HG03521 (cell line): ENCODE measurements around the gene AKR1D1.
"Not testable (repeated sequence)": the region's sequence is repeated elsewhere in the genome, so short reads cannot be mapped to it uniquely, and the experiment has no call there.

Experiments
- ATAC-seq: cut with Tn5 transposase; IDR thresholded peaks from one replicate; pipeline ENCODE4 v1.9.1; 2021; ENCODE audit warnings: mild to moderate bottlenecking, moderate library complexity; ENCODE audit not compliant: unreplicated experiment

The AKR1D1 gene, protein sequence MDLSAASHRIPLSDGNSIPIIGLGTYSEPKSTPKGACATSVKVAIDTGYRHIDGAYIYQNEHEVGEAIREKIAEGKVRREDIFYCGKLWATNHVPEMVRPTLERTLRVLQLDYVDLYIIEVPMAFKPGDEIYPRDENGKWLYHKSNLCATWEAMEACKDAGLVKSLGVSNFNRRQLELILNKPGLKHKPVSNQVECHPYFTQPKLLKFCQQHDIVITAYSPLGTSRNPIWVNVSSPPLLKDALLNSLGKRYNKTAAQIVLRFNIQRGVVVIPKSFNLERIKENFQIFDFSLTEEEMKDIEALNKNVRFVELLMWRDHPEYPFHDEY

DNA sequence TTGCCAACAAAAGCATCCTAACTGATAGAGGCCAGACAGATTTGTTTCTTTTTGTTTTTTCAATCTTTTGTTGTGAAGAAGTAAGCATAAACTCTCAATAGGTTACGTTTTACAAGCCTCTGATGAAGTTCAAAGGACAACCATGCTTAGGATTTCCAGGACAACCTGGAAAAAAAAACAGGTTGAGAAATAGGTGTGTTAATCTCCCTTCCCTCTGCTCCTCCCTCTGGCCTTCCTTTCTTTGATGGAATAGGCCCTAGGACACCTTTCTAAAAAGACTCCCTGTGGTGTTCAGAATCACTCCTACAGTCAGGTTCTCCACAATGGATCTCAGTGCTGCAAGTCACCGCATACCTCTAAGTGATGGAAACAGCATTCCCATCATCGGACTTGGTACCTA, at the start of gene AKR1D1:
Gene AKR1D1, plus strand, starts transcription at position 264 of the 400 bp plus-strand sequence. Its CDS starts 60 bp downstream, at position 324.
- ATAC-seq, result no peak

DNA sequence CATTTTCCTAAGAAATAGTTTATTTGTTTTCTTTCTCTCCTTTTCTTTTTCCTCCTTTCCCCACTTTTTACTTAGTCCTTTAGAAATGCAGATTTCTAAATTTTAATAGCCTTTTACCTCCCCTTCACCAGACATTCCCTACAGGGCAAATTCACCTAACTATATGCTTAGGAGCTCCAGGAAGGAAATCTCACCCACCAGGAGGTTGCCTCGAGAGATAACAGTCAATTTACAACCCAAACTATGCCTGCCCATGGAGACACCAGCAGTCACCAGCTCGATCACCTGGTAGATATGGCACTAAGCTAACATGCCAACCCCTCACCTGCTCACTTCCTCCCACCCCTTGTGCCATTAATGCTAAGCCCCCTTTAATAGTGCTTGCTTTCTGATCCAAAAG, 49.2 kb upstream of the AKR1D1 start:
- ATAC-seq, result no peak

DNA sequence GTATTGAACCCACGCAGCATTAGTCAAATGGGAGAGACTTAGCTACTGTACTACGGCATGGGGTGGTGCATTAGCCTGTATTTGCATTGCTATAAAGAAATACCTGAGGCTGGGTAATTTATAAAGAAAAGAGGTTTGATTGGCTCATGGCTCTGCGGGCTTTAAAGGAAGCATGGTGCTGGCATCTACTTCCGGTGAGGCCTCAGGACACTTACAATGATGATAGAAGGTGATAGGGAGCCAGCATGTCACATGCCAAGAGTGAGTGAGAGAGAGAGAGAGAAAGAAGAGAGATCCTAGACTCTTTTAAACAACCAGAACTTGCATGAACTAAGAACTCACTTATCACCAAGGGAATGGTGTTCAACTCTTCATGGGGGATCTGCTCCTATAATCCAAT, 47.1 kb upstream of the AKR1D1 start:
- no peak for ATAC-seq

DNA sequence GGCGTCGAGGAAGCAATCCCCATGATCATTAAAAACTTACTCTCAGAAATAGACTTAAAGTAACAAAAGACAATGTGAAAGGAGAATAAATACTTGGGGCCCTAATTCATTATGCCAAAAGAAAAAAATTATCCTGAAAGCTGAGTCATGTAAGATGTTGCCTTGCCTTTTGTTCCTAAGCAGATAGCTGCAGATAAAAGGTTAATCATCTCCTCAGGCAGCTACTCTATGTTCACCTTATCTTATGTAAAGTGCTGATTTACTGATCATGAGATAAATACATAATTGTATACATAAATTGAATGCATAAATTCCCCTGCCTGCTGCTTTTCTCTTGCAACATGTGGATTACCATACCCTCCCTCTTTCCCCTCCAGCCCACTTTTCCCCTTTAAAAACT, 46.3 kb upstream of the AKR1D1 start:
- no peak for ATAC-seq

DNA sequence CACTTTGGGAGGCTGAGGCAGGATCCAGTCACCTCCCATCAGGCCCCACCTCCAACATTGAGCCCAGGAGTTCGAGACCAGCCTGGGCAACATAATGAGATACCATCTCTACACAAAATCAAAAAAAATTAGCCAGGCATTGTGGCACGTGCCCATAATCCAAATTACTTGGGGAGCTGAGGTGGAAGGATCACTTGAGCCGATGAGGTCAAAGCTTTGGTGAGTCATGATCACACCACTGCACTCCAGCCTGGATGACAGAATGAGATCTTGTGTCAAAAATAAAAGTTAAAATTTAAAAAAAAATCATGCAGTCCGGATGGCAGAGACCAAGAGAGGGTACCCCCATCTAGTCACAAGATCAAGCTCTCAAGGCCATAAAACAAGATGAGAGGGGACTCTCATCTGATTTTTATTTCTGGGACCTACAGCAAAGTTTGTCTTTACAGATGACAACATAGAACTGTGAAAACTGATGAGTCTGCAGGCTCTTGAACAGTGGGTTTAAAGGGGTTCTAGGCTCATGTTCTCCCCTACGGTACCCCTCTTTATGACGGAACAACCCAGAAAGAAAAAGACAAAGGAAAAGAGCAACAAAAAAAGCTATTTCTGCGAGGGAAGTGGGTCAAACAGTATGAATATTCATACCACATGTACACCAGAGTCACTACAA, 45.4 kb upstream of the AKR1D1 start:
- ATAC-seq, result no peak

DNA sequence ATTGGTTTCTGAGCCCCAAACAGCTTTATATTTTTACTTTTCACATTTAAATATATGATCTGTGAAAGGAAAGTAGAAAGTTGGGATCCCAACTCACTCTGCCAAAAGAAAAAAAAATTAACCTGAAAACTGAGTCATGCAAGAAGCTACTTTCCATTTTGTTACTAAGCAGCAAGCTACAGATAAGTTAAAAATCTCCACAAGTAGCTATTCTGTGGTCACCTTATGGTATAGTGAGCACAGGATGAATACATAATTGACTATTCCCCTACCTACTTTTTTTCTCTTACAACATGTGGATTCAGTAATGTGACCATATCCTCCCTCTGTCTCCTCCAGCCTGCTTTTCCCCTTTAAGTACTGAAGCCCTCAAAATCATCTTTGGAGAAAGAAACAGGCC, 44.1 kb upstream of the AKR1D1 start:
- no peak for ATAC-seq

DNA sequence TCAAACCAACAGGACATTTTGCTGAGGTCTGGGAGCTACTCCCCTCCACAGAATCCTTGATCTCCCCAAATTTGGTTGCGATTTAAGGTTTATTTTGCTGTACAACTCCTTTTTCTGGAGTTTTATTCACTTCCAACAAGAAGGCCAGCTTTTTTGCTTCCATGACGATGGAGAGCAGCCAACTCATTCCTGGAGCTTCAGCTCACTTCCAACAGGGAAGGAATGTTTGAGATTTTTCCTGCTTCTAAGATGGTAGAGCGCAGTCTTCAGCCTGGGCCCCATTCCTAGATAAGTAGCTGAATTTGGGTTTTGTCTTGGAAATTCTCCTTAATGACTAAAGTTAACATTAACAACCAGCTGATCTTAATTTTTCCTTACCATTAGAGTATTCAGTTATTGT, 43.5 kb upstream of the AKR1D1 start:
- ATAC-seq, result no peak

DNA sequence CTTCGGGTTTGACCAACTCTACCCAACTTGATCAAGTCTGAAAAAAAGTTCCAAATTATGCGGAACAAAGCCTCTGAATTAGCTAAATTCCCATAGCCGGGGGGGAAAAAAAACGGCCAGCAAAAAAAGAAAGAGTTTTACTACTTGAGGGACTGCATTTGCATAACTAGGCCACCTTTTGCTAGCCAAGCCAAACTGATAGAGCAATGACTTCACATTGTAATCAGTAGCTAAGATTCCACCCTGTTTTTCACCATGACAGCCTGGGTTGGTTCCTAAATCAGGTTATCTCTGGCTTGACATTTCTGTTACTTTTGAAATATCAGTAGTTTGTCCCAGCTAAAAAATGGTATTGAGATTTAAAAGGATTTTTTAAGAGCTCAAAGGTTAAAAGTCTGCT, 43.0 kb upstream of the AKR1D1 start:
- ATAC-seq, result no peak

DNA sequence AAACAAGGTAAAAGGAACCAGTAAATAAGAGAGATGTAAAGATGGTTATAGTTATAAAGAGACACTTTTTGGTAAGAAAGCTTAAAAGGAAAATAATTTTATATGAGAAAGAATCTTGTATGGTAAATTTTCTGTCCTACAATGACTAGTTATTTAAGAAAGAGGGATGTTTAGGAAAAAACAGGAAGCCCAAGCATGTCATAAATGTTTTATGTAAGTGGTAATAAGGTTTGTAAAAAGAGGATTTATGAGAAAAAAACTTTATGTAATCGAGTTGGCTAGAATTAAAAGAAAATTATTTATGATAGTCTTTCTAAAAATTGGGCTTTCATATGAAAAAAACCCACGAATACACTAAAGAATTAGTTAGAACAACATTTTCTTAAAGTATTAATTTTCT, 40.1 kb upstream of the AKR1D1 start:
- ATAC-seq, result no peak

DNA sequence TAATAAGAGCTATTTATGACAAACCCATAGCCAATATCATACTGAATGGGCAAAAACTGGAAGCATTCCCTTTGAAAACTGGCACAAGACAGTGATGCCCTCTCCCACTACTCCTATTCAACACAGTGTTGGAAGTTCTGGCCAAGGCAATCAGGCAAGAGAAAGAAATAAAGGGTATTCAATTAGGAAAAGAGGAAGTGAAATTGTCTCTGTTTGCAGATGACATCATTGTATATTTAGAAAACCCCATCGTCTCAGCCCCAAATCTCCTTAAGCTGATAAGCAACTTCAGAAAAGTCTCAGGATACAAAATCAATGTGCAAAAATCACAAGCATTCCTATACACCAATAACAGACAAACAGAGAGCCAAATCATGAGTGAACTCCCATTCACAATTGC, 36.2 kb upstream of the AKR1D1 start:
- ATAC-seq, result not testable (repeated sequence)

DNA sequence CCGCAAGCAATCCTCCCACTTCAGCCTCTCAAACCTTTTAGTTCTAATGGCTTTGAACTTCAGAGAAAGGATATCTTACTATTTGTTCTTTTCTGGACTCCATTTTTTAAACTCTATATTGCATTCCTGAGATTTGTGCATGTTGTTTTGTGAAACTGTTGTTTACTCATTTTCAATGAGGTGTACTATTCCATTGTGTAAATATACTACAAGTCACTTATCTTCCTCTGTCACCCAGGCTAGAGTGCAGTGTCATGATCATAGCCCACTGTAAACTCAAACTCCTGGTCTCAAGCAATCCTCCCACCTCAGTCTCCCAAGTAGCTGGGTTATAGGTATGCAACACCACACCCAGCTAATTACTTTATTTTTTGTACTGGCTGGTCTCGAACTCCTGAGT, 31.4 kb upstream of the AKR1D1 start:
- ATAC-seq, result no peak

DNA sequence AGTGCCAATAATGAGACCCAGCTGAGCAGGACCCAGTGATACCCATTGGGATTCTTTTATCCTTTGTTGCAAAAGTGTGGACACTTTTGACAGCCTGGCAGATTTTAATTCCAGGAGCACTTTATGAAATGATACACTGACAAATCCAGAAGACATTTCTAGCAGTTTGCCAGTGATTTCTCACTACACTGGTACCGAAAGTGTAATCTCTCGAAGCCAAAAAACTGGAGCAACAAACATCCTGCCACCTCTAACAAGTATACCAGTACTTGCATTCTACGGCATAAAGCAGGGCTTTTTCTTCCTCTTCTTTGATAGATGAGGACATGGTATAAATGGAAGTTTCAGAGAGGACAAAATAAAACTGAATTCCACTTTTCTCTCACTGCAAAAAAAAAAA, 28.4 kb upstream of the AKR1D1 start:
- no peak for ATAC-seq

DNA sequence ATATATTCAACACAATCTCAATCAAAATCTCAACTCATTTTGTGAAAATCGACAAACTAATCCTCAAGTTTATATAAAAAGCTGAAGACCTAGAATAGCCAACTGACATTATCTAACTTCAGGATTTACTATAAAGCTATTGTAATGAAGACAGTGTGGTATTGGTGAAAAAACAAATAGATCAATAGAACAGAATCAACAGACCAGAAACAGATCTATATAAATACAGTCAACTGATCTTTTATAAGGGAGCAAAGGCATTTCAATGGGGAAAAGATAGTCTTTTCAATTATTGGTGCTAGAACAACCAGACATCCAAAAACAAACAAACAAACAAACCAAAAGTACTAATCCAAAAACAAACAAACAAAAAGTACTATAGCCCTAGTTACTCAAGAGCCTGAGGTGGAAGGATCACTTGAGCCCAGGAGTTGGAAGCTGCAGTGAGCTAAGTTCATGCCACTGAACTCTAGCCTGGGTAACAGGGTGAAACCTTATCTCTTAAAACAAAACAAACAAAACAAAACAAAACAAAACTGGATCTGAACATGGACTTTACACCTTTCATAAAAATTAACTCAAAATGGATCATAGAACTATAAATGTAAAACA, 26.6 kb upstream of the AKR1D1 start:
- ATAC-seq, result no peak

DNA sequence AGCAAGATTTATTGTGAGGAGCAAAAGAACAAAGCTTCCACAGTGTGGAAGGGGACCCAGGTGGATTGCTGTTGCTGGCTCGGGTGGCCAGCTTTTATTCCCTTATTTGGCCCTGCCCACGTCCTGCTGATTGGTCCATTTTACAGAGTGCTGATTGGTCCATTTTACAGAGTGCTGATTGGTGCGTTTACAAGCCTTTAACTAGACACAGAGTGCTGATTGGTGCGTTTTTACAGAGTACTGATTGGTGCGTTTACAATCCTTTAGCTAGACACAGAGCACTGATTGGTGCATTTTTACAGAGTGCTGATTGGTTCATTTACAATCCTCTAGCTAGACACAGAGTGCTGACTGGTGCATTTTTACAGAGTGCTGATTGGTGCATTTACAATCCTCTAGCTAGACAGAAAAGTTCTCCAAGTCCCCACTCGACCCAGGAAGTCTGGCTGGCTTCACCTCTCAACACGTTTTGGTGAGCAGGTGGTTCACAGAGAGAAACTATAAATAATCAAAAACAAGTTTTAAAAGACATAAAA, 24.5 kb upstream of the AKR1D1 start:
- not testable (repeated sequence) for ATAC-seq

DNA sequence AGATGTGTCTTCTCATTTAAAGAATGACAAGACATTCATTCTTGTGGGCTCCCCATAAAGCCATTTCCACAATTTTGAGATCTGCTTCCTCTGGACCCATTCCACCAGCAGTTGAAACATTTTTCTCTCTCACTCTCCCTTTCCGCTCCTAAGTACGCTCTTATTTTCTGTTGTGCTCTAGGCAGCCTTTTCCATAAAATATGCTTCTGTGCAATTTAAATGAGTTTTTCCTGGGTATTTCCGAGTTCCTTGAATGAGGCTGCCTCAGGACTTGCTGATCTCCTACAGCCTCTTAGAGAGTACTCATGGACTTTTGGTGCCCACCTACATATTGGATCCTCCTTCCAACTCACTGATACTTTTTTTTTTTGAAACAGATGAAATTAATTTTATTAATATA, 23.6 kb upstream of the AKR1D1 start:
- ATAC-seq, result no peak

DNA sequence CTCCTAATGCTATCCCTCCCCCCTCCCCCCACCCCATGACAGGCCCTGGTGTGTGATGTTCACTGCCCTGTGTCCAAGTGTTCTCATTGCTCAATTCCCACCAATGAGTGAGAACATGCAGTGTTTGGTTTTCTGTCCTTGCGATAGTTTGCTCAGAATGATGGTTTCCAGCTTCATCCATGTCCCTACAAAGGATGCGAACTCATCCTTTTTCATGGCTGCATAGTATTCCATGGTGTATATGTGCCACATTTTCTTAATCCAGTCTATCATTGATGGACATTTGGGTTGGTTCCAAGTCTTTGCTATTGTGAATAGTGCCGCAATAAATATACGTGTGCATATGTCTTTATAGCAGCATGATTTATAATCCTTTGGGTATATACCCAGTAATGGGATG, 20.6 kb upstream of the AKR1D1 start:
- ATAC-seq, result not testable (repeated sequence)

DNA sequence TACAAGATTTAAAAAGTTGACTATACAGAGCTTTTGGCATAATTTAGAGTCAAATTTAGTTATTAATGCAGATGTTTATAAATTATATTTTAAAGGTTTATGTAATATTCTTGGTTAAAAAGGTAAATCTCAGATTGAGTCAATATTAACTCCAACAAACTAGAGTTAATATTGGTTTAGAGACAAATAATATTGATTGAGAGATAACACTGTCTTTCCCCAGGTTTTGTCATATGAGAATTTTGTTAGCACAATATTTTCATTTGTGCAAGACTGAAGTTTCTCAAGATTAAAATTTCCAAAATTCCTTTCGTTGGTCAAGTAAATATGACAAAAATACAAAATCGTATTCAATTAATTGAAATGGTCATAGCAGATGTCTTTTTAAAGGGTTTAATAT, 12.9 kb upstream of the AKR1D1 start:
- ATAC-seq, result no peak

DNA sequence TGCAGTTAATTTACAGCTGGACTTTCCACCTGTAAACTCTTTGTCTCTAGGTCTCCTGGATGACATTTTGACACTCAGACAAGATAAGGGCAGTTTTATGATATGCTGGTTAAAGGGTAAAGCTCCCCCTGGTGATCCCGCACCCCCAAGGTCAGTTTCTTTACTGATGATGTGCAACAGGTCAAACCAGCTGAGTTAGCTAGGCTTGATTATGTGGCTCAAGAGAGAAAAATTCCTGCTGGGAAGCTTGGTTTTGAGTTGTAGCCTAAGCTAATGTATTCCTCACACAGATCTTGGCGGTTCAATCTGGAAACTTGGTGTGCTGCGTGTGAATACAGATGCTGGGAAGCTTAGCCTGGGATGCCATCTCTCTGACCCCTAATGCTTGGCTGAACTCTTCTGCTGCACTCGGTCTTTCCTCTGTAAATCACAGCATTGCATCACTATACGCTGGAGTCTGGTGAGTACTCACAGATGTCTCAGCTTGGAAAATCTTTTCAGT, 11.4 kb upstream of the AKR1D1 start:
- no peak for ATAC-seq

DNA sequence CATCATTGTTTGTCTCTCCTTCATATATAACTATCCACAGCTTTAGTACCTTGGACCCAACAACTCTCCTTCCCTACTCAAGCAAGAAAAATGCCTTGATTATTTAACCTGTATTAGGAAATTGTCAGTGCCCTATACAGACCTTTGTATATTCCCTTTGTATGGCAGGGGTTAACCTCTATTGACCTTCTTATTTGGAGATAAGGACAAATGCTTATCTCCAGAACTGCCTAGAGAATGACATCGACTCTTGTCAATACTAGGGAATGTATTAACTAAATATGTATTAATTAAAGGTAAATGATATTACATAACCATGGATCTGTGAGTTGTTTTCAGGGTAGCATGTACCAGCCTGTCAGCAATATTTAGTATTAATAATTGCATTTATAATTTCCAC, 10.4 kb upstream of the AKR1D1 start:
- ATAC-seq, result no peak

DNA sequence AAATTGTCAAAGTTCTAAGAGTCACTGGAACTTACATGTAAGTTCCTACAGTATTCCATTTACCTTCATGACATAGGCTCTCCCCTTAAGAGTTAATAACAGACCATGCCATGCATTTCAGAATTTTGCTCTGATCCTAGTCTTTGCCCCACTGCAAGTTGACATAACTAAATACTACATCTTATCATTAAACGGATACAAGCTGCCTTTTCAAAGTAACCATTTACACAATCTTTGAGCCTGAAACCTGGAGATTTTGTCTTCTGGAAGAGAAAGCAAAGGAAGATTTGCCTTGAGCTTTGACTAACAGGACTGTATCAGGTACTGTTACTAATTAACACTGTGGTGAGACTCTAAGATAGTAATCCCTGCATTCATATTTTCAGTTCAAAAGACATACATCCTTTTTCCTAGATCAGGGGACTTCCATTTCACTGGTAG, 9.3 kb upstream of the AKR1D1 start:
- peak; percentile 70 for ATAC-seq

DNA sequence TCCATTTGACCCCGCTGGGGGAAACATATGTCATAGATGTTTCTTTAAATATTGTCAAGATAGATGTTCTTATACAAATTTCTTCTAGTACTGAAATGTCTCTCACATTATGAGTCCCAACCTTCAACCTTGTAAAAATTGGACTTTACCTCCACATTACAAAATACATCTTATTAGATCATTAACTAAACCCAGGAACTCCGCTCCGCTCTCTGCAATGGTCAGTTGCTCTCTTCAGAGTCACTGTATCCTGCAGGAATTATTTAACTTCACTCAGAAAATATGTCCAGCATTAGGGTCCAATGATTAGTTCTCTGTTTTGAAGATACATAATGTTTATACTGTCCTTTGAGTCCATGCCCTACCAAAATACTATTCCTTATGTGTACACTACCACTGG, 8.5 kb upstream of the AKR1D1 start:
- no peak for ATAC-seq

DNA sequence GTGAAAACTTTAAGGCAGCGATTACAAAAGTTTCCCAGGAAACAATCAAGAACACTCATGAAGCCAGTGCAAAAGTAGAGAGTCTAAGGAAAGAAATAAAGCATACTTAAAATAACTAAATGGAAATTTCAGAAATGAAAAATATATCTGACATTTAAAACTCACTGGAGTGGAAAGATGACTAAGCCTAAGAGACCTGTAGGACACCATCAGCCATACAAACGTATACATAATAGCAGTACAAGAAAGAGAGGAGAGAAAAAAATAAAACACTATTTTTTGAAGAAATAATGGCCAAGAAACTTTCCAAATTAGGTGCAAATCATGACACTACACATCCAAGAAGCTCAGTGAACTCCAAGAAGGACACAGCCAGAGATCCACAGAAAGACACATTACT, 5.4 kb upstream of the AKR1D1 start:
- ATAC-seq, result no peak
